AG04449 (cell line): Measurements from ENCODE around the gene ZNF580.

Experiments used
- CTCF ChIA-PET: fragments of 350-600 bp; formaldehyde crosslinking; extraction: SDS; loops from one replicate; lab custom pipeline; 2021; ENCODE audit warnings: antibody characterized with exemption; lab: Yijun Ruan, JAX
- POLR2A ChIA-PET: fragments of 400-600, 350-600 bp; formaldehyde crosslinking; extraction: SDS; loops from one replicate; lab custom pipeline; 2020; ENCODE audit warnings: antibody characterized with exemption, inconsistent platforms; lab: Yijun Ruan, JAX
- DNase-seq: peaks from one replicate; pipeline ENCODE4 v3.0.0-alpha.2; 2010; ENCODE audit warnings: low read depth, low spot score
- H3K4me3 ChIP-seq: 2 replicates; pipeline ENCODE4 v1.5.1; 2011; ENCODE audit warnings: low read depth, mild to moderate bottlenecking, control low read depth, low read length
- TF ChIP-seq, protein P1 (sequence below): IDR thresholded peaks from one replicate; pipeline ENCODE4 v1.5.1; 2011; ENCODE audit warnings: mild to moderate bottlenecking, moderate library complexity, low read length, control low read depth, inconsistent platforms; ENCODE audit not compliant: insufficient read depth; ENCODE audit errors: missing control alignments

Gene ZNF580

DNA sequence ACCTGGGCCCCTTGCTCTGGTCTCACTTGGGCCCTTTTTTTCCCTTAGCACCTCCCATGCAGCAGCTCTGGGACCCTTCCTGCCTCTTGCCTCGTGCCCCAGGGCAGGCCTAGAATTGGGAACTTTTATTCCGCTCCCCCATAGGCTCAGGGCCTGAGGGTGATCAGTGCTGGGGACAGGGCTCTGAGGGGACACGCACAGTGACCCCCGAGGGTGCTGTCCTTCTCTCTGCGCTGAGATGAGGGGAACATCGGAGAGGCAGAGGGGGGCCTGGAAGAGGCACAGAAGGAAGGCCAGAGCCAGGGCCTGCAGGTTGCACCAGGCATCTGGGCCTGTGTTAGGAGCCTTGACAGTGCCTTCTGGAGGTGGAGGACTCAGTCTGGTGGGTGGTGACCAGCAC lies 45.0 kb downstream of the ZNF580 start:
- TF ChIP-seq, protein P1, sequence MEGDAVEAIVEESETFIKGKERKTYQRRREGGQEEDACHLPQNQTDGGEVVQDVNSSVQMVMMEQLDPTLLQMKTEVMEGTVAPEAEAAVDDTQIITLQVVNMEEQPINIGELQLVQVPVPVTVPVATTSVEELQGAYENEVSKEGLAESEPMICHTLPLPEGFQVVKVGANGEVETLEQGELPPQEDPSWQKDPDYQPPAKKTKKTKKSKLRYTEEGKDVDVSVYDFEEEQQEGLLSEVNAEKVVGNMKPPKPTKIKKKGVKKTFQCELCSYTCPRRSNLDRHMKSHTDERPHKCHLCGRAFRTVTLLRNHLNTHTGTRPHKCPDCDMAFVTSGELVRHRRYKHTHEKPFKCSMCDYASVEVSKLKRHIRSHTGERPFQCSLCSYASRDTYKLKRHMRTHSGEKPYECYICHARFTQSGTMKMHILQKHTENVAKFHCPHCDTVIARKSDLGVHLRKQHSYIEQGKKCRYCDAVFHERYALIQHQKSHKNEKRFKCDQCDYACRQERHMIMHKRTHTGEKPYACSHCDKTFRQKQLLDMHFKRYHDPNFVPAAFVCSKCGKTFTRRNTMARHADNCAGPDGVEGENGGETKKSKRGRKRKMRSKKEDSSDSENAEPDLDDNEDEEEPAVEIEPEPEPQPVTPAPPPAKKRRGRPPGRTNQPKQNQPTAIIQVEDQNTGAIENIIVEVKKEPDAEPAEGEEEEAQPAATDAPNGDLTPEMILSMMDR: no peak
- H3K4me3 ChIP-seq: no peak overlapping the region
- POLR2A ChIA-PET: no interaction called here
- no peak for DNase-seq
- CTCF ChIA-PET: no interaction called here

DNA sequence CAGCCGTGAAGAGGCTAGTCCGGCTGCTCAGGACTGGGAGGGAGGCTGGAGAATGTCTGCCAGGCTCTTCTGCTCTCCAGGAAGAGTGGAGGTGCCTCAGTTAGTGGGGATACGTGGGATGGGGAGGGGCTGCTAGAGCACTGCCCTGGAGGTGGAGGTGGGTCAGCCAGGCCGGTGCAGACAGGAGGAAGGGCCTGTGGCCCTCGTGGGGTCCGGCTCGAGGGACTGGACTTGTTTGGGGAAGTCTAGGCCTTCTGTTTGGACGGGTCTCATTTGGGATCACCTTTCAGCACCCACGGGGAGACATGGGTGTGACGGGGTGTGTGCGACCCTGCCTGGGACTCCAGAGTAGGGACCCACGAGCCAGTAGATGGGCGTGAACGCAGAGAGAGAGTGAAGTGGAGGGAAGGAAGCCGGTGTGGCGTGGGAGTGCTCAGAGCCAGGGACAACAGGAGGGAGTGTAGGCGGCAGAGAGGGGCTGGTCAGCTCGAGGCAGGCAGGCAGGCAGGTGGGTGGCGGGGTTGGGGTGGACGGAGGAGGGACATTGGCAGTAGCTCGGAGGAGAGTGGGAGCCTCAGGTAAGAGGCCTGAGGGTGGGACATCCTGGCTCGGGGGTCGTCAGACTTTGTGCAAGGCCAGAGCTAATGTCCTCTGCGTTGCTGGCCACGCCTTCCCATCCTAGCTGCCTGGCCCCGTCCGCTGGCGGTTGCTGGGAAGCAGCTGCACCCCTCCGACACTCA lies 45.7 kb downstream of the ZNF580 start:
- POLR2A ChIA-PET: no interaction called here
- no peak for DNase-seq
- CTCF ChIA-PET: no interaction called here
- TF ChIP-seq, protein P1: no peak
- H3K4me3 ChIP-seq: no peak overlapping the region

DNA sequence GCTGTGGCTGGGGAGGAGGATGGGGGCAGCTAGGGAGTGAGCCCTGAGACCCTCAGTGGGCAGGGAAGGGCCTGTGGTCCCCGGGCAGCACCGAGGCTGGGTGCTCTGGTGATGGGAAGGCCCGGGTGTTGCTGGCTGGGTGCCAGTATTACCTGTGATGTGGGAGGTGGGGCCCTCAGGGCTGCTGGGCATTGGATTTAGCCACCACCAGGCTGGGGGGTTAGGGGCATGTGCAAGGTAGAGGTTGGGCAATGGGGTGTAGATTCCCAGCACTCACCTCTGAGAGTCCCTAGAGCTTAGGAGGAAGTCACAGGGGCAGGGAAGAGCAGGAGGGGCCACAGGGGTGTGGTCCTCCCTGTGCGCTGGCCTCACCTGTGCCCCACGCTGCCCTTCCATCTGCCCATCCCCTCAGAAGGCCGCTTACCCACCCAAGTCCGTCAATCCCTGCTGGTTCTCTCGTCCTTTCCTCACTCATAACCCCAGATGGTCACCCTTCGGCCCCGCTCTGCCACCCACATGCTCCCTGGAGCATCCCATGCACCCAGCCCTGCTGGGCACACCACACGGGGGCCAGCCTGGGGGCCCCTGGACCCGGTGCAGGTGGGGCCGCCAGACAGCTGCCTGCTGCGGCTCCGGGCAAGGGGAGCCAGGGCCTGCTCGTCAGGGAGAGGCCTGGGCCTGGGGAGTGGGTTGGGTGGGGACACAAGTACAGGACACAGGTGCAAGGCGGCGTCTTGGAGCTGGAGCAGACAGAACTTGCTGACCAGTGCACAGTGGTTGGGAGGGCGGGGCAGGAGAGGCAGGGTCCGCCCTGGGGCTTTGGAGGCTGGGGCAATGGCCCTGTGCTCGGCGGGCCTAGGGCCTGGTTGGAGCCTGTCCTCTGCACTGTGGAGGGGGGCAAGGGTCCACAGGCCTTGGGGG lies 46.7 kb downstream of the ZNF580 start:
- POLR2A ChIA-PET: no interaction called here
- TF ChIP-seq, protein P1: no peak
- no peak overlapping the region for H3K4me3 ChIP-seq
- DNase-seq: no peak
- CTCF ChIA-PET: no interaction called here

DNA sequence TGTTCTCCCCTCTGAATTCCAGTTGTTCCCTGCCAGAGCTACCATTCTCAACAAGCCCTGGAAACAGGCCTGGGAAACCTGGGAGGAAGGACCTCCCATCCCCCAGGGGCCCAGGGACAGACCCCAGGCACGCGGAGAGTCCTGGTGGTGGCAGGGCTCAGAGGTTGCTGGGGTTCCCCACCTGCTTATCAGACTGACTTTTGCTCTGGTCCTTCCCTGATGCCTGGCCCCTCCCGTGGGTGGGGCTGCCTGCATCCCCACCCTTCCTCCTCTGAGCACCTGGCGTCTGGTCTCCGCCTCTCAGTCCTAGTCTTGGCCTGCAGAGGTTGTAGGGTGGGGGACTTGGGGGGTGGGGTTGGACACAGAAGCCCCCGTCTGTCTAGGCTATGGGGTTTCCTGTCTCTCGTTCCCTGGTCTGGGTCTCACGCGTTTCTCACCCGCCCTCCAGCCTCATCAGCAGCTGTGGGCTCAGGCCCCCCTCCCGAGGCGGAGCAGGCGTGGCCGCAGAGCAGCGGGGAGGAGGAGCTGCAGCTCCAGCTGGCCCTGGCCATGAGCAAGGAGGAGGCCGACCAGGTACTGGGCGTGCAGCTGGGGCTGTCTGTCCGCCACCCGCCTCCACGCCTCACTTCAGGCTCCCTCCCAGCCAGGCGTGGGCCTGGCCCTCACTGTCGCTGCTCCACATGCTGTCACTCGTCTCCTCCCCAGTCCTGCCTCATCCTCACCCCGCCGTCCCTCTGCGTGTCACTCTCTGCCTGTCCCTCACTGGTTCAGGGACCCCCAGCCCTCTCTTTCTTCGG lies 47.8 kb downstream of the ZNF580 start:
- DNase-seq: no peak
- CTCF ChIA-PET: no interaction called here
- no peak overlapping the region for H3K4me3 ChIP-seq
- TF ChIP-seq, protein P1: no peak
- POLR2A ChIA-PET: no interaction called here

DNA sequence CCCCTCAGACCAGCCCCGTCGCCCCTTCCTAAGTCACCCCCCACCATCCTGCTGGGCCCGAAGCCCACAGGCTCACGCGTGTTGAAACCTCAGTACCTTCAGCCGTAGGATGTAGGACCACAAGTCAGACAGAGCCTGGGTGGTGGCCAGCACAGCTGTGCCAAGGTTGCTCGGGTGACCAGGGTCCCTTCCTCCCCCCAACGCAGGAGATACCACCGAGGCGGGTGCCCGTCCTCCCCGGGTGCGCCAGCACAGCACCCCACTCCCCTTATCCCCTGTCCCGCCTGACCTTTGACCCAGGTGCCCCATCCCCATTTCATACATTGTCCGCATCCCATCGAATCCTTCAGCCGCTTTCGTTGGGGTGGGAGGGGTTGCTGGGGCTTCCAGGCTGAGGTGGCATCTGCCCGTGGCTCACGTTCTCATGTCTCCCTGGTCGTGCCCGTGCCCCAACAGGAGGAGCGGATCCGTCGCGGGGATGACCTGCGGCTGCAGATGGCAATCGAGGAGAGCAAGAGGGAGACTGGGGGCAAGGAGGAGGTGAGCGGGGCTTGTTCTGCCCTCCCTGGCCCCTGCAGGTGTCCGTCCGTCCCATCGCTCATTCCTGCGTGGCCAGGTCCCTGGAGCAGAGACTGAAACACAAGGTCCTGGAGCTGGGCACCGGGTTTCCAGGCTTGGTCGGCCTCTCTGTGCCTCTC lies 48.8 kb downstream of the ZNF580 start:
- ChIA-PET POLR2A (no interaction called here), CTCF (interaction anchor here (1.6 kb wide), 1 partner anchor 18 kb away, joined by 7 read pairs; no protein-coding TSS in a partner anchor)
- no peak for DNase-seq
- no peak overlapping the region for H3K4me3 ChIP-seq
- TF ChIP-seq, protein P1: no peak
